Ascending aorta (tissue), 2 donors: Measurements from ENCODE around the gene GRAMD1A. TPM values are rescaled to one million over a fixed set of nuclear protein-coding genes. Genes with fewer than 3 reads are reported as not detected.
A peak's percentile ranks its signal among the peaks of the same experiment; 100 is the strongest.

Experiments
- DNase-seq, 2 donors: peaks; one replicate each; pipeline ENCODE4 v3.0.0-alpha.2; 2019; ENCODE audit warnings: low spot score in 2 of 2
- H3K27ac ChIP-seq, 2 donors: fragments of 200-600 bp; sonication (generic); one replicate each; pipeline ENCODE4 v1.5.1; 2016 to 2017; ENCODE audit warnings: mild to moderate bottlenecking in 1 of 2
- H3K27me3 ChIP-seq: fragments of 200-600 bp; sonication (generic); one replicate; pipeline ENCODE4 v1.5.1; 2017
- H3K36me3 ChIP-seq, 2 donors: fragments of 200-600 bp; sonication (generic); one replicate each; pipeline ENCODE4 v1.5.1; 2016
- H3K4me1 ChIP-seq, 2 donors: fragments of 200-600 bp; sonication (generic); one replicate each; pipeline ENCODE4 v1.5.1; 2016 to 2017; ENCODE audit warnings: mild to moderate bottlenecking in 1 of 2
- H3K4me3 ChIP-seq, 2 donors: fragments of 200-600 bp; sonication (generic); one replicate each; pipeline ENCODE4 v1.5.1; 2016 to 2017; ENCODE audit warnings: mild to moderate bottlenecking in 1 of 2
- H3K9me3 ChIP-seq, 2 donors: fragments of 200-600 bp; sonication (generic); one replicate each; pipeline ENCODE4 v1.5.1; 2016
- intact Hi-C: fragments of 100-400 bp; cut with DNase I; formaldehyde crosslinking; loops from one replicate; pipeline ENCODE4 v1.15.1; 2023
- total RNA-seq: library from RNA; depleted of rRNA; stranded (reverse); fragments of >200 nt; gene quantifications from one replicate; pipeline ENCODE4 v1.1.0, GENCODE V29; 2016
- TF ChIP-seq, protein P1 (sequence below), 3 experiments: fragments of 200-600 bp in 2 of 3; fragments of 450-650 bp in 1 of 3; sonication (generic) in 2 of 3; IDR thresholded peaks; one replicate each; pipeline ENCODE4 v1.5.1; 2016 to 2019; ENCODE audit warnings: antibody characterized with exemption in 3 of 3, mild to moderate bottlenecking in 1 of 3, moderate library complexity in 1 of 3

Gene GRAMD1A
- total RNA-seq, 1 donor from 2014 or later, result 103 TPM

DNA sequence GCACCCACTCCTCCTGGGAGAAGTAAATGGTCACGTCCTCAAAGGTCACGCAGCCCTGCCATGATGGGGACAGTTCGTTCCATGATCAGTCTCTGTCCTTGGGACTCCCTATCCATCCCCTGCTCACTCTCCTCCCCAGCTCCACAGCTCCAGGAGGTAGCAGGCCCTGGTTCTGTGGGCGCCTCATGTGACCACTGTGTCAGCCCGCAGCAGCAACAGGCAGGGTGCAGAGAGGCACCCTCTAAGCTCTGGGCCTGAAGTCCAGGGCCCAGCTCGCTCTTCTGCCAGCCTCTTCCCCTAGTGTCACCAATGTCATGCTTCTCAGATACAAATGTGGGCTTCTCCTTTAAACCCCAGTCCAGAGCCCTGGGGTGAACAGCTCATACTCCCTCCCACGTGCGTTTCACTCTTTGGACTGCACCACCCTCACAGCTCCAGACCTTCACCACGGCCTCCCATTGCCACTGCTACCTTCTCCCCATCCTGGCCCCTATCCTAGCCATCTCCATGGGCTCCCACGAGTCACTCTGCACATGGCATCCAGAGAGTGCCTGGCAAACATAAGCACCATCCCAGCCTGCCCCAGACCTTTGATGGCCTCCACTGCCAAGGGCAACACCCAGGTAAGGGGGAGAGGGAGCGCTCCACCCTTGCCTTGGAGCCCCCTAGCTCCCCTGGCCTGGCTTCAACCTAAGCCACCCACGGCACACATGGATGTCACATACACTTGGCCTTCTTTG lies 39.0 kb upstream of the GRAMD1A start:
- H3K4me3 ChIP-seq, result no peak overlapping the region
- DNase-seq, result no peak
- H3K27ac ChIP-seq, result no peak overlapping the region
- H3K27me3 ChIP-seq, result no peaks in the 10 kb centered on the region
- H3K36me3 ChIP-seq, result peaks cover 39 to 50% of the 10 kb centered on the region in 2 donors
- H3K4me1 ChIP-seq, result peaks cover 4 to 9% of the 10 kb centered on the region in 2 donors
- TF ChIP-seq, protein P1, sequence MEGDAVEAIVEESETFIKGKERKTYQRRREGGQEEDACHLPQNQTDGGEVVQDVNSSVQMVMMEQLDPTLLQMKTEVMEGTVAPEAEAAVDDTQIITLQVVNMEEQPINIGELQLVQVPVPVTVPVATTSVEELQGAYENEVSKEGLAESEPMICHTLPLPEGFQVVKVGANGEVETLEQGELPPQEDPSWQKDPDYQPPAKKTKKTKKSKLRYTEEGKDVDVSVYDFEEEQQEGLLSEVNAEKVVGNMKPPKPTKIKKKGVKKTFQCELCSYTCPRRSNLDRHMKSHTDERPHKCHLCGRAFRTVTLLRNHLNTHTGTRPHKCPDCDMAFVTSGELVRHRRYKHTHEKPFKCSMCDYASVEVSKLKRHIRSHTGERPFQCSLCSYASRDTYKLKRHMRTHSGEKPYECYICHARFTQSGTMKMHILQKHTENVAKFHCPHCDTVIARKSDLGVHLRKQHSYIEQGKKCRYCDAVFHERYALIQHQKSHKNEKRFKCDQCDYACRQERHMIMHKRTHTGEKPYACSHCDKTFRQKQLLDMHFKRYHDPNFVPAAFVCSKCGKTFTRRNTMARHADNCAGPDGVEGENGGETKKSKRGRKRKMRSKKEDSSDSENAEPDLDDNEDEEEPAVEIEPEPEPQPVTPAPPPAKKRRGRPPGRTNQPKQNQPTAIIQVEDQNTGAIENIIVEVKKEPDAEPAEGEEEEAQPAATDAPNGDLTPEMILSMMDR (IDR thresholded peaks at IDR 0.05), result no peak
- peaks cover 27 to 49% of the 10 kb centered on the region in 2 donors for H3K9me3 ChIP-seq
- intact Hi-C loops, result no loop called here

DNA sequence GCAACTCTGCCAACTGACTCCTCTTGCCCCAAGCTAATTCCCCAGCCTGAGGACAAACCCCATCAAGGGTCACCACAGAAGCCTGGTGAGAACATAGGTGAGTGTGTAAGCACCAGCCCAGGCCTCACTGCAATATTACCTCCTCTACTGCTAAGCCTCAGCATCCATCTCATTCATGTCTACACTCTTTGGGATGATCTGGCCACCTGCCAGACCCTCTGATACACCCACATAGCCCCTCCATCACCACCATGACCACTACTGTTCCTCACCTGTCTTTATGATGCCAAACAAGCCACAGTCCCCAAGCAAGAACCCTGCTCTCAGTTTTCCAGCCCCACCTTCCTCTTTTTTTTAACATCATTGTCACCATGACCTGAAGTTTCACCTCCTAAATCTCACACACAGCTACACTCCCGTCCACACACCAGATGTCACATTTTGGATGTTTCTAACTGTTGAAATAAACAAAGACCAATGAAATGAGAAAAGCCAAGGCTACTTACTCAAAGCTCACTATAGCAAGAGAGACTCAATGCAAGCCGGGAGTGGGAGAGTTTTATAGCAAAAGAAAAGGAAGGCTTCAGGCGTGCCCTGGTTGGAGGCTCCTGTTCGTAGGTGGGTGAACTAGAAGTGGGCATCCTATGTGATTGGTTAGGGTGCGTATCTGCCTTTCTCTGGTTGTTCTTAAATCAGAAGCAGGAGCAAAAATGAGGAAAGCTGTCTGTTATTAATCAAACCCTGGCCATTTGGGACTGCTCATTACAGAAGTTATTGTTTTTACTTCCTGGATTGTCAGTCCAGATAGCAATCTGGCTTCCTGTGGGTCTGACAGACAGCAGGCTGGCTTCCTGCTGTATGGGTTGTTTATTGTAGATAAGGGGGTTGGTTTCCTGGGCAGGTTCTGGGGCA lies 38.1 kb upstream of the GRAMD1A start:
- H3K27me3 ChIP-seq, result no peaks in the 10 kb centered on the region
- DNase-seq, result no peak
- peaks cover 30 to 41% of the 10 kb centered on the region in 2 donors for H3K36me3 ChIP-seq
- intact Hi-C loops, result no loop called here
- H3K4me1 ChIP-seq, result peaks cover 4 to 9% of the 10 kb centered on the region in 2 donors
- TF ChIP-seq, protein P1 (IDR thresholded peaks at IDR 0.05), result no peak
- H3K27ac ChIP-seq, result peak overlapping the region in 1 of 2 donors; percentile 23
- H3K4me3 ChIP-seq, result peak overlapping the region; percentile 82 to 94
- H3K9me3 ChIP-seq, result peaks cover 23 to 39% of the 10 kb centered on the region in 2 donors

GRCh38 chr19:34962687-34963572 lies 37.2 kb upstream of the GRAMD1A start:
- H3K4me3 ChIP-seq, result peak overlapping the region; percentile 82 to 94
- H3K36me3 ChIP-seq, result peaks cover 22 to 32% of the 10 kb centered on the region in 2 donors
- peaks cover 4 to 9% of the 10 kb centered on the region in 2 donors for H3K4me1 ChIP-seq
- peak overlapping the region in 1 of 2 donors; percentile 43 for H3K27ac ChIP-seq
- TF ChIP-seq, protein P1 (IDR thresholded peaks at IDR 0.05), result no peak
- intact Hi-C loops, result no loop called here
- no peaks in the 10 kb centered on the region for H3K27me3 ChIP-seq
- no peak for DNase-seq
- peaks cover 14 to 30% of the 10 kb centered on the region in 2 donors for H3K9me3 ChIP-seq

DNA sequence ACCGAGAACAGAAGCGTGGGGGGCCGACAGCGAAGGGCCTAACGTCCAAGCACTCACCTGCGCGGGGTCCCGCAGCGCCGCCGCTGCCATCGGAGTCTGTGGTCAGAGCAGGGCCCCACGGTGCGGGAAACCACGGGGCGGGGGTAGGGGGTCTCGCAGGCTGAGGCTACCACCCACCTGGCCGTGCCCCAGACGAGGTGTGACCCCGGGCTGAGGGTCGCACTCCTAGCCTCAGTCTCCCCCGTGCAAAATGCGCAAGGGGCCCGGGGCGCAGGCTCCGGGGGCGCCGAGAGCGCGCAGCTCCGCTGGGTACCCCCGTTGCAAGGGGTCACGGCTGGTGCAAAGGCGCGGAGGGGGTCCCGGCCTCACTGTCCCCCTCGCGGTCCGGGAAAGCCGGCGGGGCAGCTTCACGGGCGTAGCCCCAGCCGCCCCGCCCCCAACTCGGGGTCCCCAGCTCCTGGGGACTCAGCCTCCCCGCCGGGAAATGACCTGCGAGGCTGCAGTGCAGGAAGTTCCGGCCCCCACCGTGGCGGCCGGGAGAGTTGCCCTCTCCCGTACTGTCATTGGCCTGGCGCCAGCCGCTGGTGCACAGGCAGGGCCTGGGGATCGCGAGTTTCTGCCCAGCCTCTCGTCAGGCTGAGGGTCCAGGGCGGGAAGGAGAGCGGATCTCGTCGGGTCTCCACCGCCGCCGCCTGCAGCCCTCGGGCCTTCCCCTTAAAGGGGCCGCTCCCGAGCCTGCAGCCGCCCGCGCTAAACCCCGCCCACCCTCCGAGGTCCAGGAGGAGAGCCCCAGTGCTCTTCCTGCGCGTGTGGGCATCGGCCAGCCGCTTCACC lies 36.3 kb upstream of the GRAMD1A start, which contains the start of gene ZNF792:
TSS of gene ZNF792 (minus strand) at position 657 of the 834 bp plus-strand sequence. CDS start at position 90, 567 bp downstream.
- Histone ChIP-seq H3K4me3 (peak within 1 kb of the TSS; percentile 82 to 94), H3K4me1 (peaks cover 4 to 9% of the 10 kb centered on the region in 2 donors), H3K27ac (peak within 1 kb of the TSS; percentile 9 to 43), H3K36me3 (peaks cover 13 to 23% of the 10 kb centered on the region in 2 donors), H3K9me3 (peaks cover 5 to 22% of the 10 kb centered on the region in 2 donors), H3K27me3 (no peaks in the 10 kb centered on the region)
- intact Hi-C loops, result no loop called here
- TF ChIP-seq, protein P1 (IDR thresholded peaks at IDR 0.05), result no peak
- peak in 1 of 2 donors; percentile 78 for DNase-seq
